Adrenal gland (tissue), 12 donors: Measurements from ENCODE around the gene RAPGEF4. TPM values are rescaled to one million over a fixed set of nuclear protein-coding genes. Genes with fewer than 3 reads are reported as not detected.

Experiments used
- DNase-seq, 7 donors: peaks; one replicate each; pipeline ENCODE4 v3.0.0-alpha.2; 2019 to 2020
- H3K27ac ChIP-seq, 5 donors: fragments of 200-600 bp; sonication (generic) in 4 of 5; 1 replicate in 3 of 5; 2 replicates in 2 of 5; pipeline versions ENCODE4 v1.5.1 to v1.8.0; 2016 to 2020; ENCODE audit warnings: mild to moderate bottlenecking in 1 of 5
- H3K27me3 ChIP-seq: fragments of 200-600 bp; 2 replicates; pipeline ENCODE4 v1.8.0; 2021
- H3K36me3 ChIP-seq, 2 donors: fragments of 200-600 bp; replicated peaks in 1 of 2; 1 replicate in 1 of 2; 2 replicates in 1 of 2; pipeline versions ENCODE4 v1.5.1 to v1.8.0; 2018 to 2022
- H3K4me1 ChIP-seq, 2 donors: fragments of 200-600 bp; replicated peaks in 1 of 2; 1 replicate in 1 of 2; 2 replicates in 1 of 2; pipeline versions ENCODE4 v1.5.1 to v1.8.0; 2018 to 2021
- H3K4me3 ChIP-seq, 4 donors: fragments of 200-600 bp; sonication (generic) in 3 of 4; one replicate each; pipeline ENCODE4 v1.5.1; 2016 to 2018
- H3K9me3 ChIP-seq, 3 donors: fragments of 200-600 bp; sonication (generic) in 1 of 3; replicated peaks in 1 of 3; 1 replicate in 2 of 3; 2 replicates in 1 of 3; pipeline versions ENCODE4 v1.5.1 to v1.8.0; 2016 to 2021
- CTCF ChIP-seq, 6 experiments: fragments of 450-650 bp in 4 of 6; fragments of 200-600 bp in 2 of 6; sonication (generic) in 1 of 6; IDR thresholded peaks; 1 replicate in 5 of 6; 2 replicates in 1 of 6; pipeline versions ENCODE4 v1.5.1 to v1.8.0; 2016 to 2021; ENCODE audit warnings: antibody characterized with exemption in 6 of 6, mild to moderate bottlenecking in 2 of 6, moderate library complexity in 1 of 6
- POLR2A ChIP-seq, 2 donors: fragments of 450-650 bp; IDR thresholded peaks; one replicate each; pipeline ENCODE4 v1.6.1; 2017; ENCODE audit warnings: antibody characterized with exemption in 2 of 2, mild to moderate bottlenecking in 2 of 2, moderate library complexity in 1 of 2
- WGBS, 4 donors: extraction: QIAGEN DNeasy Blood & Tissue Kit in 2 of 4; methylation state at CpG; one replicate each; pipeline versions ENCODE4 v1.1.5 to v1.1.7; 2013 to 2017; 5-methylcytosine and 5-hydroxymethylcytosine counted together
- intact Hi-C, 2 donors: fragments of 100-400 bp; cut with DNase I; formaldehyde crosslinking; loops; one replicate each; pipeline versions ENCODE4 v1.14.1 to v1.15.0; 2022 to 2023
- polyA plus RNA-seq, 3 donors: library from polyadenylated mRNA; stranded (reverse); fragments of 200-250 nt in 2 of 3; fragments of 350-450 nt in 1 of 3; fragmentation: Illumina TruSeq in 1 of 3; extraction: RNeasy Lipid Tissue Mini Kit (QIAGEN cat#74804) in 1 of 3; gene quantifications; one replicate each; pipeline ENCODE4 v1.2.3, GENCODE V29; 2013 to 2014
- total RNA-seq, 9 donors: library from RNA; depleted of rRNA in 4 of 9; stranded (reverse); fragments of >200 nt in 4 of 9; fragments of 120-200 nt in 1 of 9; fragmentation: NEBNext Ultra II Directional in 1 of 9; extraction: Animal tissue kit (Norgen Biotek cat#: 25700) in 1 of 9; gene quantifications; one replicate each; pipeline versions ENCODE4 v1.1.0 to v1.2.4, GENCODE V29; 2013 to 2023
- donor health status: healthy with polysubstance abuse.
- donor health status: Bipolar disorder and iron deficiency.
- donor health status: DM: yes; HTN: yes; CAD: no.
- donor health status: DM: no; HTN: no; CAD: no.
- donor health status: DM: no; HTN: no; CAD: no.
- donor health status: DM: yes; HTN: yes; CAD: no.

RAPGEF4 gene
- total and polyA plus RNA-seq, 12 donors: 24.8 to 288 (median 101) TPM

DNA sequence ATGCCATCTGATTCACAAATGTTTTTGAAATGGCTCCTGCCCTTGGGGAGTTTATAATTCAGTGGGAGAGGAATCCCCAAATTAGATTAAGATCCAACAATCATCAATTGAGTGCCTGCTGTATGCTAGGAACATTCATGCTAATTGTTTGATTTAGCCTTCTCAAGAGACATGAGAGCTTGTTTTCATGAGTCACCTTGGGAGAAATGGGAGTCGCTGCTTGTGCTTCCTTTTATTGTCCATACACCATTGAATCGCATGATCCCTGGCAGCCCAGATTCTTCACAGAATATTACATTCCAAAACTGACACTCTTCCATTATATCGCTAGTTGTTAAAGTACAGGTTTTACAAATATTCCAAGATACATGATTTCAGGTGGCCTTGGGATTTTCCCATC is 234.0 kb downstream of the RAPGEF4 start:
- H3K27me3 ChIP-seq: no peaks in the 10 kb centered on the region
- no peaks in the 10 kb centered on the region for H3K9me3 ChIP-seq
- 81 to 91% (median 88%) methylated on average over 3 of the region's 3 CpGs for WGBS, 4 donors
- intact Hi-C loops: no loop called here
- peaks cover 17 to 59% of the 10 kb centered on the region in 2 donors for H3K4me1 ChIP-seq
- no peak overlapping the region for H3K4me3 ChIP-seq
- no peak for TF ChIP-seq POLR2A (IDR thresholded peaks at IDR 0.05)
- no peak for TF ChIP-seq CTCF (IDR thresholded peaks at IDR 0.05)
- peaks cover 0 to 60% of the 10 kb centered on the region in 2 donors for H3K36me3 ChIP-seq
- no peak for DNase-seq
- peak overlapping the region in 1 of 5 donors; percentile 73 for H3K27ac ChIP-seq

DNA sequence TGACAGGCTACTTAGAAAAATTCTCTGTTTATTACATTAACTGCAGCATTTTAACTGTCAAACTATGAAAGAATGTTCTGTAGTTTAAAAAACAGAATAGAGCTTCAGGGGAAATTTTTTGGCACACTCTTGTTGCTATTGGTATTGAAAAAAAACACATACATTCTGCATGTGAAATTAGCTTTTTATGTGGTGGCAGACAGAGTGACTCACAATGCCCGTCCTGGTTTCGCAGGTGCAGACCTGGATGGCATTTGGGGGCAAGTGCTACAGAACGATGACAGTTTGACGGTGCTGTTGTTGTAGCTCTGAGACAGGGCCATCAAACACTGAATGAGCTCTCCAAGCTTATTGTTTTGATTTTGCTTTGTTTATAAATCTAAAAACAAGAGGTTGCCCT is 235.0 kb downstream of the RAPGEF4 start:
- intact Hi-C loops: no loop called here
- Histone ChIP-seq H3K9me3 (no peaks in the 10 kb centered on the region), H3K27ac (peak overlapping the region in 1 of 5 donors; percentile 8), H3K27me3 (no peaks in the 10 kb centered on the region), H3K4me1 (peaks cover 17 to 59% of the 10 kb centered on the region in 2 donors), H3K36me3 (peaks cover 0 to 50% of the 10 kb centered on the region in 2 donors), H3K4me3 (no peak overlapping the region)
- no peak for TF ChIP-seq POLR2A (IDR thresholded peaks at IDR 0.05)
- no peak for TF ChIP-seq CTCF (IDR thresholded peaks at IDR 0.05)
- DNase-seq: no peak
- WGBS, 4 donors: 67 to 81% (median 70%) methylated on average over 4 of the region's 4 CpGs

DNA sequence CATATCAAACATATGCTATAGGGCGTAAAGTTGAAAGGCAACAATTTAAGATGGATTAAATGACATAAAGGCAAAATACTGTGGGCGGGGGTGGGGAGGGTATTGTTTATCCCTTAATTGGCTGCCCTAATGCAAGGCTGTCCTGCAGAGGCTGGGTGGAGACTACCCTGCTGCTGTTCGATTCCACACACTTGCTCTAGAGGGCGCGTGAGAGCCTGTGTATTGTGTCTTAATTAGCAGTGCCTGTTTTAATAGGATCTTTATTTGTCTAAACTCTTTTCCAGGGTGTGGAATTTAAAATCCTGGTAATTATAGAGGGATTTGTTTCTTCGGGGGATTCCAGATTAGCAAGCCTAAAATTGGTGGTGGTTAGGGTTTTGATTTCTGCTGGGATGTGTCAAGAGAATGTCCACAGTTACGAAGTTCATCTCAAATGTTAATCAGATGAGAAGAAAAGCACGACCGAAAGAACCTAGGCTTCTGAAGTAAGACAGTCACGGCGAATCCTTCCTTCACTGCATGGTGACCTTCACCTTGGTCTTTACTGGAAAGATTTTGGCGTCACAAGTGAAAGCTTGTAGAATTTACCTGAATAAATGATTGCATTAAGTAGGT is 236.5 kb downstream of the RAPGEF4 start:
- Histone ChIP-seq H3K36me3 (peaks cover 0 to 46% of the 10 kb centered on the region in 2 donors), H3K9me3 (no peaks in the 10 kb centered on the region), H3K4me3 (no peak overlapping the region), H3K27ac (peak overlapping the region in 2 of 5 donors; percentile 16 to 42), H3K27me3 (no peaks in the 10 kb centered on the region), H3K4me1 (peaks cover 15 to 49% of the 10 kb centered on the region in 2 donors)
- peak in 4 of 7 donors; percentile 33 to 57 (median 48) for DNase-seq
- intact Hi-C loops: no loop called here
- WGBS, 4 donors: 48 to 58% (median 54%) methylated on average over 12 of the region's 12 CpGs
- TF ChIP-seq POLR2A (IDR thresholded peaks at IDR 0.05) (no peak), CTCF (IDR thresholded peaks at IDR 0.05) (peak; percentile 36 to 59 (median 46))

DNA sequence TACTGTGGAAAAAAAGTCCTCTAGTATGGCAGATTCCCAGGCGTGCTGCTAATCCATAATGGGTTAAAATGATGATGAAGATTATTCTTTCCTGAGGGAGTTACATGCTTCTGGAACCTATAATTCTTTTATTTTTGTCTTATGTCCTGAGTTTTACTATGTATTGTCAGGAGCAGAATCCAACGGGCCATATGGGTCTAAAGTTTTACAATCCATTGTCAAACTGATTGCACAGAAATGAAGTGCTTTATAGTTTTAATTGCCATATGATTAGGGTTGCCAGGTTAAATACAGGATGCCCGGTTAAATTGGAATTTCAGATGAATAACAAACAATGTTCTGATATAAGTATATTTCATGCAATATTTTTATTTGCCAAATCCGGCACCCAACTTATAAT is 239.1 kb downstream of the RAPGEF4 start:
- Histone ChIP-seq H3K4me1 (peaks cover 0 to 27% of the 10 kb centered on the region in 2 donors), H3K27ac (no peak overlapping the region), H3K27me3 (no peaks in the 10 kb centered on the region), H3K4me3 (no peak overlapping the region), H3K9me3 (no peaks in the 10 kb centered on the region), H3K36me3 (peaks cover 0 to 27% of the 10 kb centered on the region in 2 donors)
- TF ChIP-seq CTCF (IDR thresholded peaks at IDR 0.05) (no peak), POLR2A (IDR thresholded peaks at IDR 0.05) (no peak)
- no peak for DNase-seq
- WGBS, 4 donors: 92 to 97% (median 95%) methylated on average over 4 of the region's 4 CpGs
- intact Hi-C loops: loop anchor here in 1 of 2 donors (5.0 kb wide), 1 partner anchor 43 kb away; no protein-coding TSS in a partner anchor
